OCI-LY3 (cell line): Measurements from ENCODE around the gene NLRP11.

Experiments
- H2AFZ ChIP-seq: fragments of 200-600, 300-600 bp; shearing (Covaris generic); 2 replicates; pipeline ENCODE4 v1.6.0; 2014; ENCODE audit warnings: antibody characterized with exemption, low read depth, low read length
- H3K27ac ChIP-seq: fragments of 200-600, 300-600 bp; sonication (generic); 2 replicates; pipeline ENCODE4 v1.5.1; 2014; ENCODE audit warnings: mild to moderate bottlenecking, low read length, moderate library complexity, mixed read lengths
- H3K27me3 ChIP-seq: fragments of 200-600, 300-600 bp; sonication (generic); 2 replicates; pipeline ENCODE4 v1.6.1; 2014; ENCODE audit warnings: low read depth, low read length, mixed read lengths
- H3K36me3 ChIP-seq: fragments of 200-600, 300-600 bp; sonication (generic); replicated peaks from 2 replicates; pipeline ENCODE3; 2014; ENCODE audit warnings: low read depth, low read length, mixed read lengths
- H3K4me1 ChIP-seq: fragments of 300-600, 200-600 bp; sonication (generic); 2 replicates; pipeline ENCODE4 v1.6.1; 2014; ENCODE audit warnings: low read length, mixed read lengths
- H3K4me2 ChIP-seq: fragments of 200-600, 300-600 bp; sonication (generic); 2 replicates; pipeline ENCODE4 v1.6.1; 2014; ENCODE audit warnings: low read length, mixed read lengths
- H3K4me3 ChIP-seq: fragments of 300-600, 200-600 bp; sonication (generic); 2 replicates; pipeline ENCODE4 v1.5.1; 2014; ENCODE audit warnings: antibody characterized with exemption, mild to moderate bottlenecking, low read length, moderate library complexity
- H3K79me2 ChIP-seq: fragments of 300-600, 200-600 bp; shearing (Covaris generic); 2 replicates; pipeline ENCODE4 v1.6.1; 2014; ENCODE audit warnings: mild to moderate bottlenecking, low read length, mixed read lengths
- H3K9ac ChIP-seq: fragments of 300-600, 200-600 bp; shearing (Covaris generic); 2 replicates; pipeline ENCODE4 v1.6.0; 2014; ENCODE audit warnings: mild to moderate bottlenecking, low read length, moderate library complexity
- H3K9me3 ChIP-seq: fragments of 200-600, 300-600 bp; shearing (Covaris generic); 2 replicates; pipeline ENCODE4 v1.6.1; 2014; ENCODE audit warnings: low read length, mixed read lengths; ENCODE audit not compliant: insufficient read depth
- H4K20me1 ChIP-seq: fragments of 200-600, 300-600 bp; sonication (generic); 2 replicates; pipeline ENCODE4 v1.6.1; 2016; ENCODE audit warnings: low read length, mixed read lengths; ENCODE audit not compliant: insufficient read depth
- CTCF ChIP-seq: fragments of 200-600, 300-600 bp; sonication (generic); IDR thresholded peaks from 2 replicates; pipeline ENCODE4 v1.5.1; 2014; ENCODE audit warnings: antibody characterized with exemption, low read length, low read depth
- EZH2phosphoT487 ChIP-seq: fragments of 200-600 bp; shearing (Covaris generic); IDR thresholded peaks from 2 replicates; pipeline ENCODE4 v1.6.1; 2018; ENCODE audit warnings: antibody characterized with exemption, mixed run types, low read depth

Gene NLRP11

GRCh38 chr19:55857149-55857548, 25.4 kb upstream of the NLRP11 start:
- no peak overlapping the region for H2AFZ ChIP-seq
- H4K20me1 ChIP-seq = no peaks in the 10 kb centered on the region
- TF ChIP-seq CTCF (no peak), EZH2phosphoT487 (no peak)
- 0 out of 2 replicates have a peak overlapping the region, but pooled peaks have one; percentile 8 for H3K4me3 ChIP-seq
- H3K27ac ChIP-seq = peak overlapping the region; percentile 49
- H3K9ac ChIP-seq = no peak overlapping the region; the same call in 1 of the 2 replicates
- no peaks in the 10 kb centered on the region for H3K79me2 ChIP-seq
- H3K27me3 ChIP-seq = no peaks in the 10 kb centered on the region
- H3K4me1 ChIP-seq = peaks cover 33% of the 10 kb centered on the region
- no peaks in the 10 kb centered on the region for H3K9me3 ChIP-seq
- no peaks in the 10 kb centered on the region for H3K36me3 ChIP-seq
- peak overlapping the region; percentile 25 for H3K4me2 ChIP-seq

- Histone ChIP-seq H3K27me3 (no peaks in the 10 kb centered on the region), H2AFZ (no peak overlapping the region), H3K9me3 (no peaks in the 10 kb centered on the region), H4K20me1 (no peaks in the 10 kb centered on the region), H3K4me2 (peak overlapping the region; percentile 27), H3K79me2 (no peaks in the 10 kb centered on the region), H3K27ac (peak overlapping the region; percentile 53), H3K9ac (no peak overlapping the region), H3K36me3 (no peaks in the 10 kb centered on the region), H3K4me1 (peaks cover 33% of the 10 kb centered on the region), H3K4me3 (no peak overlapping the region)
- no peak for TF ChIP-seq CTCF
- TF ChIP-seq EZH2phosphoT487 = no peak
These were observed 23.4 kb upstream of the NLRP11 start for GRCh38 chr19:55855160-55855559.

GRCh38 chr19:55838906-55839305, 7.1 kb upstream of the NLRP11 start:
- no peak overlapping the region for H2AFZ ChIP-seq
- H3K4me1 ChIP-seq = no peaks in the 10 kb centered on the region
- TF ChIP-seq EZH2phosphoT487 = no peak
- TF ChIP-seq CTCF = no peak
- no peaks in the 10 kb centered on the region for H3K9me3 ChIP-seq
- no peaks in the 10 kb centered on the region for H3K27me3 ChIP-seq
- no peak overlapping the region for H3K4me3 ChIP-seq
- H4K20me1 ChIP-seq = no peaks in the 10 kb centered on the region
- H3K4me2 ChIP-seq = no peak overlapping the region
- H3K27ac ChIP-seq = no peak overlapping the region
- no peaks in the 10 kb centered on the region for H3K36me3 ChIP-seq
- H3K79me2 ChIP-seq = no peaks in the 10 kb centered on the region
- H3K9ac ChIP-seq = no peak overlapping the region

- Histone ChIP-seq H4K20me1 (no peaks in the 10 kb centered on the region), H3K27me3 (no peaks in the 10 kb centered on the region), H3K9me3 (no peaks in the 10 kb centered on the region), H3K4me1 (no peaks in the 10 kb centered on the region), H3K27ac (no peak overlapping the region), H3K4me3 (no peak overlapping the region), H2AFZ (no peak overlapping the region), H3K79me2 (no peaks in the 10 kb centered on the region), H3K4me2 (no peak overlapping the region), H3K36me3 (no peaks in the 10 kb centered on the region), H3K9ac (no peak overlapping the region)
- TF ChIP-seq EZH2phosphoT487 = no peak
- TF ChIP-seq CTCF = no peak
These were observed 6.5 kb upstream of the NLRP11 start for GRCh38 chr19:55838251-55838650.
